A549 (cell line): ENCODE data around the gene GRM7. TPM values are rescaled to one million over a fixed set of nuclear protein-coding genes. Genes with fewer than 3 reads are reported as not detected.

Experiments
- ATAC-seq, 2 experiments: fragments of 200-7000 bp in 1 of 2; fragments of >200 bp in 1 of 2; cut with Nextera tagmentation in 1 of 2; cut with Tn5 transposase in 1 of 2; 3 replicates each; pipeline versions ENCODE4 v1.8.0 to v1.9.1; 2018 to 2020; ENCODE audit warnings: mild to moderate bottlenecking in 1 of 2, moderate library complexity in 1 of 2
- CTCF ChIA-PET: fragments of 300-600 bp; sonication (Branson Sonifier 250); formaldehyde crosslinking; extraction: SDS; loops from one replicate; lab custom pipeline; 2021; ENCODE audit warnings: antibody characterized with exemption, inconsistent platforms; lab: Yijun Ruan, JAX
- POLR2A ChIA-PET: fragments of 350-600 bp; formaldehyde crosslinking; extraction: SDS; loops from one replicate; lab custom pipeline; 2021; ENCODE audit warnings: antibody characterized with exemption, inconsistent platforms; lab: Yijun Ruan, JAX
- DNase-seq, 2 experiments: peaks; one replicate each; pipeline versions ENCODE4 v3.0.0 to v3.0.0-alpha.2; 2011 to 2016; ENCODE audit warnings: low read depth in 1 of 2, low spot score in 1 of 2
- FAIRE-seq: peaks from 2 replicates; lab custom pipeline; 2011; peaks lifted over from hg19 to GRCh38; lab: Jason Lieb, UNC
- H3K27ac ChIP-seq, 2 experiments: fragments of >200 bp; sonication (Bioruptor Twin); formaldehyde crosslinking; 3 replicates each; pipeline ENCODE4 v1.5.1; 2016 to 2017
- H3K4me1 ChIP-seq: fragments of >200 bp; sonication (Bioruptor Twin); formaldehyde crosslinking; 3 replicates; pipeline ENCODE4 v1.6.1; 2016
- H3K4me2 ChIP-seq: fragments of >200 bp; sonication (Bioruptor Twin); formaldehyde crosslinking; 3 replicates; pipeline ENCODE4 v1.6.1; 2016
- H3K4me3 ChIP-seq: fragments of >200 bp; sonication (Bioruptor Twin); formaldehyde crosslinking; 3 replicates; pipeline ENCODE4 v1.5.1; 2016
- H3K9me3 ChIP-seq: fragments of >200 bp; sonication (Bioruptor Twin); formaldehyde crosslinking; 3 replicates; pipeline ENCODE4 v1.6.1; 2016
- BHLHE40 ChIP-seq: IDR thresholded peaks from 2 replicates; pipeline ENCODE4 v1.6.1; 2012; ENCODE audit warnings: low read depth, low read length, inconsistent platforms
- CBX2 ChIP-seq: fragments of 200-600 bp; sonication (generic); IDR thresholded peaks from 2 replicates; pipeline ENCODE4 v1.6.1; 2016; ENCODE audit warnings: low read depth, mild to moderate bottlenecking, borderline replicate concordance
- CEBPB ChIP-seq, 2 experiments: fragments of >200 bp in 1 of 2; sonication (Bioruptor Twin) in 1 of 2; formaldehyde crosslinking in 1 of 2; IDR thresholded peaks; 2 replicates each; pipeline ENCODE4 v1.6.1; 2012 to 2016
- CHD2 ChIP-seq: fragments of 150-350 bp; IDR thresholded peaks from 2 replicates; pipeline ENCODE4 v1.6.1; 2014; ENCODE audit warnings: low read length; ENCODE audit not compliant: partially characterized antibody
- CHD4 ChIP-seq: fragments of 200-600 bp; sonication (generic); IDR thresholded peaks from 2 replicates; pipeline ENCODE4 v1.6.1; 2016; ENCODE audit warnings: antibody characterized with exemption, mild to moderate bottlenecking, borderline replicate concordance
- E2F6 ChIP-seq: IDR thresholded peaks from 2 replicates; pipeline ENCODE4 v1.6.1; 2012; ENCODE audit warnings: low read depth, borderline replicate concordance
- EHF ChIP-seq: fragments of 250-450 bp; sonication (Bioruptor Pico); IDR thresholded peaks from 2 replicates; pipeline ENCODE4 v1.5.0; 2020; ENCODE audit warnings: mild to moderate bottlenecking
- EP300 ChIP-seq, 2 experiments: fragments of >200 bp; sonication (Bioruptor Twin); formaldehyde crosslinking; IDR thresholded peaks; 2 replicates in 1 of 2; 3 replicates in 1 of 2; pipeline ENCODE4 v1.6.1; 2016 to 2017
- FOSL2 ChIP-seq, 2 experiments: fragments of 450-650 bp in 1 of 2; fragments of >200 bp in 1 of 2; sonication (Bioruptor Twin) in 1 of 2; formaldehyde crosslinking; IDR thresholded peaks; 2 replicates each; pipeline versions ENCODE4 v1.5.0 to v1.6.1; 2016 to 2020; ENCODE audit warnings: mild to moderate bottlenecking in 1 of 2, moderate library complexity in 1 of 2
- FOXS1 ChIP-seq: fragments of 250-450 bp; sonication (Bioruptor Pico); IDR thresholded peaks from 2 replicates; pipeline ENCODE4 v1.5.0; 2020; ENCODE audit warnings: mild to moderate bottlenecking, moderate library complexity
- HDAC2 ChIP-seq: fragments of 200-600 bp; sonication (generic); IDR thresholded peaks from 2 replicates; pipeline ENCODE4 v1.6.1; 2016
- HEYL ChIP-seq: fragments of 250-450 bp; sonication (Bioruptor Pico); IDR thresholded peaks from 2 replicates; pipeline ENCODE4 v1.8.0; 2021; ENCODE audit warnings: mild to moderate bottlenecking, moderate library complexity
- HOXA7 ChIP-seq: fragments of 250-450 bp; sonication (Bioruptor Pico); IDR thresholded peaks from 2 replicates; pipeline ENCODE4 v1.5.0; 2020; ENCODE audit warnings: mild to moderate bottlenecking, moderate library complexity
- HOXB5 ChIP-seq: fragments of 250-450 bp; sonication (Bioruptor Pico); IDR thresholded peaks from 2 replicates; pipeline ENCODE4 v1.5.0; 2020; ENCODE audit warnings: mild to moderate bottlenecking, moderate library complexity
- JUNB ChIP-seq: fragments of >200 bp; sonication (Bioruptor Twin); formaldehyde crosslinking; IDR thresholded peaks from 2 replicates; pipeline ENCODE4 v1.6.1; 2016
- KDM1A ChIP-seq: fragments of 200-600 bp; sonication (generic); IDR thresholded peaks from 2 replicates; pipeline ENCODE4 v1.6.1; 2016; ENCODE audit warnings: low read depth, mild to moderate bottlenecking
- MAX ChIP-seq: IDR thresholded peaks from 2 replicates; pipeline ENCODE4 v1.6.1; 2012
- MAZ ChIP-seq: fragments of 150-350 bp; IDR thresholded peaks from 2 replicates; pipeline ENCODE4 v1.6.1; 2014; ENCODE audit warnings: antibody characterized with exemption, low read depth, low read length, borderline replicate concordance
- NFE2L2 ChIP-seq: fragments of 150-350 bp; conservative IDR thresholded peaks from 2 replicates; pipeline ENCODE4 v1.6.1; 2014; ENCODE audit warnings: low read length
- NPAS2 ChIP-seq: fragments of 250-450 bp; sonication (Bioruptor Pico); IDR thresholded peaks from 2 replicates; pipeline ENCODE4 v1.8.0; 2022; ENCODE audit warnings: mild to moderate bottlenecking, moderate library complexity, borderline replicate concordance
- NR3C1 ChIP-seq: fragments of >200 bp; sonication (Bioruptor Twin); formaldehyde crosslinking; IDR thresholded peaks from 3 replicates; pipeline ENCODE4 v1.6.1; 2017
- POLR2A ChIP-seq: IDR thresholded peaks from 2 replicates; pipeline ENCODE4 v1.6.1; 2012; ENCODE audit warnings: mild to moderate bottlenecking, low read length
- POLR2AphosphoS2 ChIP-seq: conservative IDR thresholded peaks from 2 replicates; pipeline ENCODE4 v1.6.1; 2012; ENCODE audit warnings: low read length, improper control_type of control experiment, inconsistent platforms
- RARB ChIP-seq: fragments of 250-450 bp; sonication (Bioruptor Pico); IDR thresholded peaks from 2 replicates; pipeline ENCODE4 v1.8.0; 2021; ENCODE audit warnings: mild to moderate bottlenecking, moderate library complexity
- RCOR1 ChIP-seq: fragments of 150-350 bp; IDR thresholded peaks from 2 replicates; pipeline ENCODE4 v1.6.1; 2014; ENCODE audit warnings: antibody characterized with exemption, low read length, low read depth
- RFX5 ChIP-seq: fragments of 450-650 bp; IDR thresholded peaks from 2 replicates; pipeline ENCODE4 v1.7.1; 2014; ENCODE audit warnings: antibody characterized with exemption, mild to moderate bottlenecking, moderate library complexity
- RNF2 ChIP-seq: fragments of 200-600 bp; sonication (generic); IDR thresholded peaks from 2 replicates; pipeline ENCODE4 v1.6.1; 2016; ENCODE audit warnings: low read depth, mild to moderate bottlenecking, antibody characterized with exemption, moderate library complexity, borderline replicate concordance
- SREBF2 ChIP-seq: fragments of 450-650 bp; IDR thresholded peaks from 2 replicates; pipeline ENCODE4 v1.6.1; 2014; ENCODE audit warnings: mild to moderate bottlenecking, moderate library complexity
- ZC3H11A ChIP-seq: fragments of 450-650 bp; IDR thresholded peaks from 2 replicates; pipeline ENCODE4 v1.6.1; 2014; ENCODE audit warnings: antibody characterized with exemption, mild to moderate bottlenecking
- ZNF302 ChIP-seq: fragments of 250-450 bp; sonication (Bioruptor Pico); IDR thresholded peaks from 2 replicates; pipeline ENCODE4 v1.9.0; 2021; ENCODE audit warnings: inconsistent platforms, mild to moderate bottlenecking, moderate library complexity
- WGBS: methylation state at CpG from one replicate; pipeline ENCODE4 v1.1.6; 2017; ENCODE audit errors: missing lambda C conversion rate; 5-methylcytosine and 5-hydroxymethylcytosine counted together
- polyA plus RNA-seq, 4 experiments: library from polyadenylated mRNA; depleted of rRNA in 3 of 4; stranded (reverse); fragments of >200 nt; fragmentation: RNase III in 1 of 4; extraction: RNeasy Plus Mini Kit Qiagen cat#74134 plus additional on column Dnase treatment in 1 of 4; gene quantifications; 2 replicates in 3 of 4; 3 replicates in 1 of 4; pipeline ENCODE4 v1.2.3, GENCODE V29; 2011 to 2017
- TF ChIP-seq, protein P1 (sequence below): fragments of >200 bp; sonication (Bioruptor Twin); formaldehyde crosslinking; IDR thresholded peaks from 3 replicates; pipeline ENCODE4 v1.6.1; 2016

Gene GRM7
- polyA plus RNA-seq, 2 of the 4 experiments (the other 2 are of a cell fraction), result not detected

DNA sequence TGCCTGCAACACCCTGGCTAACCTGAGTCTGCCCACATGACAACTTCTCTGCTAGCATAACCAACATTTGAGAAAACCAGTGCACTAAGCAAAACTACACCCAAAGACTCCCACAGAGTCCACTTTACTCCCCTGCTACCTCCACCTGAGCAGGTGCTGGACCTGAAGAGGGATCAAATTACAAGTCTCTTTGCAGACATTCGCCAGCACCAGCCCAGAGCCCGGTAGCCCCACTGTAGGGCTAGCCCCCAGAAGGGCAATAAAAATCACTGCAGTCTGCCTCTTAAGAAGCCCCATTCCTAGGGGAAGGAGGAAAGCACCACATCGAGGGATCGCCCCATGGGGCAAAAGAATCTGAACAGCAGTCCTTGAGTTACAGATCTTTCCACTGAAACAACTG lies 472.2 kb downstream of the GRM7 start:
- ChIA-PET CTCF (no interaction called here), POLR2A (no interaction called here)
- Histone ChIP-seq H3K27ac (no peak overlapping the region), H3K4me3 (no peak overlapping the region), H3K9me3 (no peaks in the 10 kb centered on the region), H3K4me2 (no peak overlapping the region), H3K4me1 (no peaks in the 10 kb centered on the region)
- ATAC-seq (no peak), FAIRE-seq (no peak), DNase-seq (no peak)
- WGBS, result 17% methylated on average over 4 of the region's 4 CpGs
- TF ChIP-seq, protein P1, sequence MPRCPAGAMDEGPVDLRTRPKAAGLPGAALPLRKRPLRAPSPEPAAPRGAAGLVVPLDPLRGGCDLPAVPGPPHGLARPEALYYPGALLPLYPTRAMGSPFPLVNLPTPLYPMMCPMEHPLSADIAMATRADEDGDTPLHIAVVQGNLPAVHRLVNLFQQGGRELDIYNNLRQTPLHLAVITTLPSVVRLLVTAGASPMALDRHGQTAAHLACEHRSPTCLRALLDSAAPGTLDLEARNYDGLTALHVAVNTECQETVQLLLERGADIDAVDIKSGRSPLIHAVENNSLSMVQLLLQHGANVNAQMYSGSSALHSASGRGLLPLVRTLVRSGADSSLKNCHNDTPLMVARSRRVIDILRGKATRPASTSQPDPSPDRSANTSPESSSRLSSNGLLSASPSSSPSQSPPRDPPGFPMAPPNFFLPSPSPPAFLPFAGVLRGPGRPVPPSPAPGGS, result no peak
- TF ChIP-seq NFE2L2 (no peak), POLR2AphosphoS2 (no peak), MAX (no peak), E2F6 (no peak), CHD4 (no peak), ZNF302 (CRISPR knock-in tag) (no peak), SREBF2 (no peak), HDAC2 (no peak), FOXS1 (CRISPR knock-in tag) (no peak), RARB (CRISPR knock-in tag) (no peak), RFX5 (no peak), EP300 (IDR thresholded peaks at IDR 0.05) (no peak), MAZ (no peak), BHLHE40 (no peak), NR3C1 (no peak), RCOR1 (no peak), RNF2 (no peak)

DNA sequence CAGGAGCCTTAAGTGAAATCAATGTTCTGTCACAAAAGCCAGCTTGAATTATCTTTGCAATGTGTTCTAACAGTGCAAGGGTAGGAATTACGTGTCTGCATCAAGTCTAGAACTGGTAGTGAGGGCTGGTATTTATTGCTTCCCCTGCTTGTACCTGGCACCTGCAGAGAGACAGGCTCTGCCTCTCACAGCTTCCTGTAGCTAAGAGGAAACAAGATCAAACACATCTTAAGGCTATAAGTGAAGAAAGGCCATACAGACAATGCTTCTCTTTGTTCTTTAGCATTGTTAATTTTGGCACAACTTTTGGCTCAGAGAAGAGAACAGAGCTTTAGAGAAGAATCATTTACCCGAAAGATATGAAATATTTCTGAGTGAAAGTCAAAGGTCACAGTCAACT lies 479.9 kb downstream of the GRM7 start:
- TF ChIP-seq CBX2 (no peak), JUNB (no peak), POLR2A (no peak), KDM1A (no peak), RCOR1 (no peak), CEBPB (IDR thresholded peaks at IDR 0.05) (no peak), RARB (CRISPR knock-in tag) (no peak), ZC3H11A (no peak), HOXB5 (no peak), EHF (no peak), E2F6 (no peak), NFE2L2 (no peak), FOSL2 (IDR thresholded peaks at IDR 0.05) (no peak), FOSL2 (CRISPR knock-in tag; IDR thresholded peaks at IDR 0.05) (no peak), HOXA7 (no peak), HEYL (CRISPR knock-in tag) (no peak), CHD2 (no peak), NPAS2 (CRISPR knock-in tag) (no peak), MAZ (no peak)
- TF ChIP-seq, protein P1, result no peak
- DNase-seq (no peak), FAIRE-seq (no peak), ATAC-seq (no peak)
- ChIA-PET POLR2A (no interaction called here), CTCF (no interaction called here)
- no peak overlapping the region for H3K27ac ChIP-seq
- no peaks in the 10 kb centered on the region for H3K9me3 ChIP-seq
- no peak overlapping the region for H3K4me2 ChIP-seq
- no peak overlapping the region for H3K4me3 ChIP-seq
- no peaks in the 10 kb centered on the region for H3K4me1 ChIP-seq
- WGBS, result 3% methylated on average over 2 of the region's 2 CpGs
